ENCODE results near the gene WDR55. TPM values are rescaled to one million over a fixed set of nuclear protein-coding genes. Genes with fewer than 3 reads are reported as not detected.

Gene WDR55
- total RNA-seq, 4 donors from 2014 or later, result 15.1 to 33.0 (median 21.1) TPM

DNA sequence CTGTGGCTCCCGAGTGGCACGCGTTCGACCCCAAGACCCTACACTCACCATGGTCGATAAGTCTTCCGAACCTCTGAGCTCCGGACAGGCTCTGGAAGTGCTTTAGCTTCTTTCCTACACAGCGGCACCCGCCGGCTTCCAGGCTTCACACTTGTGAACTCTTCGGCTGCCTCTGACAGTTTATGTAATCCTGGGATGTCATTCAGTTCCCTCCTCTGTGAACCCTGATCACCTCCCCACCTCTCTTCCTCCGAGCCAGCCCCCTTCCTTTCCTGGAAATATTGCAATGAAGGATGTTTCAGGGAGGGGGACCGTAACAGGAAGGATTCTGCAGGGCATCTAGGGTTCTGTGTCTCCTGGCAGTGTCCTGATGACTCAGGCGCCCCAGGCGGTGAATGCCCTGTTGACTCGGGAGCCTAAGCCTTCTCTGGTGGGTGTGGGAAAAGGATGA lies 31.7 kb upstream of the WDR55 start, which contains the start of gene CD14:
CD14 (minus strand) TSS at position 155 of the 451 bp plus-strand sequence; CDS start at position 51, 104 bp downstream.
- peak; percentile 19 to 52 for DNase-seq (ENCODE audit: low spot score in 2 of 2)
- Histone ChIP-seq H3K27ac (peak within 1 kb of the TSS in 3 of 4 donors; percentile 30 to 82 (median 80)), H3K4me3 (peak within 1 kb of the TSS; percentile 30 to 65 (median 58)), H3K27me3 (no peaks in the 10 kb centered on the region), H3K4me1 (peaks cover 0 to 22% (median 5%) of the 10 kb centered on the region in 4 donors), H3K36me3 (no peaks in the 10 kb centered on the region), H3K9me3 (no peaks in the 10 kb centered on the region)
- no peak for TF ChIP-seq EP300 (IDR thresholded peaks at IDR 0.05)
- TF ChIP-seq, protein P1, sequence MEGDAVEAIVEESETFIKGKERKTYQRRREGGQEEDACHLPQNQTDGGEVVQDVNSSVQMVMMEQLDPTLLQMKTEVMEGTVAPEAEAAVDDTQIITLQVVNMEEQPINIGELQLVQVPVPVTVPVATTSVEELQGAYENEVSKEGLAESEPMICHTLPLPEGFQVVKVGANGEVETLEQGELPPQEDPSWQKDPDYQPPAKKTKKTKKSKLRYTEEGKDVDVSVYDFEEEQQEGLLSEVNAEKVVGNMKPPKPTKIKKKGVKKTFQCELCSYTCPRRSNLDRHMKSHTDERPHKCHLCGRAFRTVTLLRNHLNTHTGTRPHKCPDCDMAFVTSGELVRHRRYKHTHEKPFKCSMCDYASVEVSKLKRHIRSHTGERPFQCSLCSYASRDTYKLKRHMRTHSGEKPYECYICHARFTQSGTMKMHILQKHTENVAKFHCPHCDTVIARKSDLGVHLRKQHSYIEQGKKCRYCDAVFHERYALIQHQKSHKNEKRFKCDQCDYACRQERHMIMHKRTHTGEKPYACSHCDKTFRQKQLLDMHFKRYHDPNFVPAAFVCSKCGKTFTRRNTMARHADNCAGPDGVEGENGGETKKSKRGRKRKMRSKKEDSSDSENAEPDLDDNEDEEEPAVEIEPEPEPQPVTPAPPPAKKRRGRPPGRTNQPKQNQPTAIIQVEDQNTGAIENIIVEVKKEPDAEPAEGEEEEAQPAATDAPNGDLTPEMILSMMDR (IDR thresholded peaks at IDR 0.05), result no peak
- 2 to 13% methylated on average over 16 of the region's 16 CpGs for WGBS, 2 donors

GRCh38 chr5:140633501-140633900 lies 31.2 kb upstream of the WDR55 start:
- Histone ChIP-seq H3K4me3 (peak overlapping the region in 1 of 4 donors; percentile 57), H3K27me3 (no peaks in the 10 kb centered on the region), H3K27ac (peak overlapping the region in 3 of 4 donors; percentile 30 to 82 (median 80)), H3K9me3 (no peaks in the 10 kb centered on the region), H3K4me1 (peaks cover 0 to 23% (median 5%) of the 10 kb centered on the region in 4 donors), H3K36me3 (no peaks in the 10 kb centered on the region)
- WGBS, 2 donors, result 91 to 92% methylated on average over 2 of the region's 2 CpGs
- DNase-seq (ENCODE audit: low spot score in 2 of 2), result no peak
- no peak for TF ChIP-seq POLR2A (IDR thresholded peaks at IDR 0.05)
- TF ChIP-seq EP300 (IDR thresholded peaks at IDR 0.05), result no peak
- TF ChIP-seq, protein P1 (IDR thresholded peaks at IDR 0.05), result no peak

DNA sequence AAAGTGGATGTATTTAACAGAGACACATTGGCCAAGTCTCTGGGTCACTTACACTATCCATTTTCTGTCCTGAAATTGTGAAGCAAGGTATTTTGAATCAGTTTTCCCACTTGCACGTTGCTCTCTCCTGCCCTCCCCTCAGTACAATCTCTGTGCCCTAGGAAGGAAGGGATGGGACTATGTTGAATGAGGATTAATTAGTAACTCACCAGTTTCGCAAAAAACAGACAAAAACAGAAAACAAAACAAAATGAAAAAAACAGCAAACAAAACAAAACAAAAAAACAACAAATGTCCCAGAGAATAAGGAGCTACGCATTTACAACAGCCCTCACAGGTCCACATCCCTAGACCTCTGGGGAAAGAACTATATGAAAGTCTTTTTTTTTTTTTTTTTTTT lies 30.6 kb upstream of the WDR55 start:
- Histone ChIP-seq H3K4me1 (peaks cover 0 to 27% (median 9%) of the 10 kb centered on the region in 4 donors), H3K27ac (no peak overlapping the region), H3K36me3 (no peaks in the 10 kb centered on the region), H3K4me3 (no peak overlapping the region), H3K27me3 (no peaks in the 10 kb centered on the region), H3K9me3 (no peaks in the 10 kb centered on the region)
- no peak for TF ChIP-seq EP300 (IDR thresholded peaks at IDR 0.05)
- TF ChIP-seq, protein P1 (IDR thresholded peaks at IDR 0.05), result no peak
- TF ChIP-seq POLR2A (IDR thresholded peaks at IDR 0.05), result no peak
- no peak for DNase-seq (ENCODE audit: low spot score in 2 of 2)
- WGBS, 2 donors, result 49 to 64% methylated on average over 3 of the region's 3 CpGs

- H3K27ac ChIP-seq, result no peak overlapping the region
- H3K4me1 ChIP-seq, result peaks cover 0 to 37% (median 12%) of the 10 kb centered on the region in 4 donors
- no peaks in the 10 kb centered on the region for H3K36me3 ChIP-seq
- DNase-seq (ENCODE audit: low spot score in 2 of 2), result no peak
- H3K9me3 ChIP-seq, result no peaks in the 10 kb centered on the region
- no peak for TF ChIP-seq POLR2A (IDR thresholded peaks at IDR 0.05)
- TF ChIP-seq EP300 (IDR thresholded peaks at IDR 0.05), result no peak
- TF ChIP-seq, protein P1 (IDR thresholded peaks at IDR 0.05), result no peak
- no peak overlapping the region for H3K4me3 ChIP-seq
- no peaks in the 10 kb centered on the region for H3K27me3 ChIP-seq
- 86 to 93% methylated on average over 8 of the region's 8 CpGs for WGBS, 2 donors
These were observed 29.1 kb upstream of the WDR55 start for GRCh38 chr5:140635291-140636257.

All from tibial nerve (tissue), 4 donors.